ENCODE data around the gene PCTP.
A peak's percentile ranks its signal among the peaks of the same experiment; 100 is the strongest.

The PCTP gene

GRCh38 chr17:55750750-55751657, at the start of gene PCTP:
TSS of gene PCTP (plus strand) at chr17:55751051. CDS start at chr17:55751104, 53 bp downstream.
- peak; percentile 68 for DNase-seq (ENCODE audit: low spot score)

GRCh38 chr17:55702150-55702549, 48.7 kb upstream of the PCTP start:
- DNase-seq (ENCODE audit: low spot score) = no peak

- no peak for DNase-seq (ENCODE audit: low spot score)
These were observed 46.5 kb upstream of the PCTP start for GRCh38 chr17:55704401-55704800.

- DNase-seq (ENCODE audit: low spot score) = no peak
These were observed 45.0 kb upstream of the PCTP start for GRCh38 chr17:55705847-55706246.

GRCh38 chr17:55706808-55707773, 43.8 kb upstream of the PCTP start:
- no peak for DNase-seq (ENCODE audit: low spot score)

GRCh38 chr17:55708175-55708974, 42.5 kb upstream of the PCTP start:
- DNase-seq (ENCODE audit: low spot score) = no peak

GRCh38 chr17:55709440-55709839, 41.4 kb upstream of the PCTP start:
- no peak for DNase-seq (ENCODE audit: low spot score)

GRCh38 chr17:55709984-55710383, 40.9 kb upstream of the PCTP start:
- DNase-seq (ENCODE audit: low spot score) = no peak

- DNase-seq (ENCODE audit: low spot score) = no peak
These were observed 40.4 kb upstream of the PCTP start for GRCh38 chr17:55710410-55710809.

- DNase-seq (ENCODE audit: low spot score) = no peak
These were observed 39.9 kb upstream of the PCTP start for GRCh38 chr17:55710829-55711496.

- DNase-seq (ENCODE audit: low spot score) = no peak
These were observed 33.4 kb upstream of the PCTP start for GRCh38 chr17:55717432-55717831.

GRCh38 chr17:55717898-55718735, 32.7 kb upstream of the PCTP start:
- DNase-seq (ENCODE audit: low spot score) = peak; percentile 5

GRCh38 chr17:55720919-55721836, 29.7 kb upstream of the PCTP start:
- no peak for DNase-seq (ENCODE audit: low spot score)

- no peak for DNase-seq (ENCODE audit: low spot score)
These were observed 28.7 kb upstream of the PCTP start for GRCh38 chr17:55722016-55722736.

- DNase-seq (ENCODE audit: low spot score) = no peak
These were observed 27.9 kb upstream of the PCTP start, which contains the start of gene TMEM100 for GRCh38 chr17:55722742-55723487. TSS of gene TMEM100 (minus strand) at chr17:55722864. CDS start at chr17:55721070, 1,794 bp downstream.

GRCh38 chr17:55723488-55723848, 27.4 kb upstream of the PCTP start:
- no peak for DNase-seq (ENCODE audit: low spot score)

GRCh38 chr17:55726440-55726839, 24.4 kb upstream of the PCTP start:
- no peak for DNase-seq (ENCODE audit: low spot score)

GRCh38 chr17:55727275-55727674, 23.6 kb upstream of the PCTP start:
- DNase-seq (ENCODE audit: low spot score) = no peak
